HG03571 (cell line): ENCODE results near the gene ZKSCAN5.
A peak's percentile ranks its signal among the peaks of the same experiment; 100 is the strongest.

Experiments used
- ATAC-seq: cut with Tn5 transposase; IDR thresholded peaks from one replicate; pipeline ENCODE4 v1.9.1; 2021; ENCODE audit not compliant: unreplicated experiment

Gene ZKSCAN5

DNA sequence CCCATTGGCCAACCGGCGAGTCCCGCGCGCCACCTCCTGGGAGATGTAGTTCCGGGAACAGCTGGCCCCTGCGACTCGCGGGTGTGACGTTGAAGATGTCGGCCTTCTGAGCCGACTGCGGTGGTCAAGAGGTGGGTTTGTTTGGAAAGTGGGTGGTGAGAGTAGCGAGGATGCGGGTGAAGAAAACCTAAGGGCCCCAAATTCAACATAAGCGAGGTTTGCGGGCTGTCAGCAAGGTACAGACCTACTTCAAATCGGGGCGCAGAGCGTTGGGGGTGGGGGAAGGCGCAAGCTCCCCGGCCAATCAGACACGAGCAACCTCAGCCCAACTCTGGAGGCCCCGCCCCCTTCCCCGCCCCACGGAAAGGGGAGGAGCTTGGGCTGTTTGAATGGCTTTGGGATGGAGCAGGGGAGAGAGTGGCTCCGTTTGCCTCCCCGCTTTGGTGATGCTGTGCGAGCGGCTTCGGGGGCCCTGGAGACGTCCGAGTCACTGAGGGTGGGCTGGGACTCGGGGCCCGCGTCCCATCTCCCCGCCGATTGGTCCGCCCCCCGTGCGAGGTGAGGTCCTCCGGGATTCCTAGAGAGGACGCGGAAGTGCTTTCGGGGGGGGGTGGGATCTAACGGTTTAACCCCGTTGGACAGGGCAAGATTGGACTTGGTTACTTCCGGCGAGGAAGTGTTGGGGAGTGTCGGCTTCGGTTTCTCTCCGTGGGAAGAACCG is at the start of gene ZKSCAN5:
Gene ZKSCAN5, plus strand, starts transcription at position 60 of the 721 bp plus-strand sequence. CDS start 1,383 bp downstream, outside the sequence.
- peak; percentile 77 for ATAC-seq

GRCh38 chr7:99455874-99456273 is 48.6 kb upstream of the ZKSCAN5 start:
- no peak for ATAC-seq

DNA sequence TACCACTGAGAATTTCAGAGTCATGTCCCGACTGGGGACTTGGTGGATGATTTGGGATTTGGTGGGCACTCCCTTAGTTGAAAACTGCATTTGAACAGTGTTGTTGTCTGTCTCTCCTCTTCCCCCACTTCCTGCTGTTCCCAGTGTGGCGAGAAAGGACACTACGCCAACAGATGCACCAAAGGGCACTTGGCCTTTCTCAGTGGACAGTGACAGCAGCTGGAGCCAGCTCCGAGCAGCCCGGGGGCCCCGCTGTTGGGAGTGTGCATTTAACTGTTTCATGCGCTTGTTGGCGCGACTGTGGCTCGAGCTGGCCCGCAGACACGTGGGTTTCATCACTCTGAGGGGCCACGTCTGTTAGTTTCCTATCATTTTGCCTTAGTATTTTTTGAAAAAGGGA is 48.2 kb upstream of the ZKSCAN5 start:
- ATAC-seq, result no peak

- no peak for ATAC-seq
Measured at GRCh38 chr7:99457050-99457649, 47.3 kb upstream of the ZKSCAN5 start.

- ATAC-seq, result no peak
Measured at GRCh38 chr7:99457650-99458493, 46.6 kb upstream of the ZKSCAN5 start.

DNA sequence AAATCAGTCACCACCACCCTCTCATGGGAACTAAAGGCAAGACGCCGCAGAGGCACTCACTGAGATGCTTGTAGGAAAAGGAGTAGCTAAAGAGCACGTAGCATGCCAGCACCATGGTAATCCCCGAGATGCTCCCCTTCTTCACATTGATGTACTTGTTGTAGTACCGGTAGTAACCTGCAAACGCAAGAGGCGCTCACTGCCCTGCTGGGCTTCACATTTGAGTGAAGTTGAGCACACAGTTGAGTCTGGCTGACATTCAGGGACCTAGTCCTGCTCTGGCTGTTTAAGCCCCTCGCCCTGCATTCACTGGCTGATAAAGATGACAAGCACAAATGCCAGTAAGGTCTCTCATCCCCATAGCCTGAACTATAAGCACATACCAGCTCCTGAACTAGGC is 45.4 kb upstream of the ZKSCAN5 start:
- no peak for ATAC-seq

DNA sequence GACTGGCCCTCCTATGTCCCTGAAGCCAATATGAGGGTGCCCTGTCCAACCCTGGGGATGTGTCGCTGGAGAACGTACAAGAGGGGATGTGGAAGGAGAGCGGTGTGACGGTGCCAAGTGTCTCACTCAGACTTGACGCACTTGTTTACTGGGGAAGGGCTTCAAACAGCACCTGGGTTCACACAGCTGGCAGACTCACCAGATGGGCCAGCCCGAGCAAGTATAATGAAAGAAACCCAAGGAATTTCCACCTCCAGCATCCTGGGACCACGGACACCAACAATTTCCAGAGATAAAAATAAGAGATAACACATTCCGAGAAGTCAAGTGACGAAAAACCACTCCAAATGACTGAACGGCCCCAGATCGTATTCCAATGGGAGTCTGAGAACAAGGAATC is 43.8 kb upstream of the ZKSCAN5 start:
- no peak for ATAC-seq

- no peak for ATAC-seq
Measured at GRCh38 chr7:99461221-99461620, 43.2 kb upstream of the ZKSCAN5 start.

DNA sequence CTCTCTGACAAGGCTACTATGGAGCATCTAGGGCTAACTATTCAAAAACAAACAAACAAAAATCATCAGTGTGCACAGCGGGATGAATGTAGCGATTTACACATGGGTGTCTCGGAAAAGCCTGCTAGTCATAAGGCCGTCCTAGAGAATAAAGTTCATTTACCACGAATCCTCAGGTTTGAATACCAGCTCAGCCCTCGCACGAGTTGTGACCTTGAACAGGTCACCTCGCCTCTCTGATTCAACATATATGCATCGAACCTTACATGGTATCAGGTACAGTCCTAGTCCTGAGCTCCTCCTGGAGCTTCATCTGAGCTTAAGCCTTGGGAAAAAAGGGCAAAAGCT is 39.1 kb upstream of the ZKSCAN5 start:
- no peak for ATAC-seq

- no peak for ATAC-seq
Measured at GRCh38 chr7:99468336-99468918, 36.0 kb upstream of the ZKSCAN5 start.

DNA sequence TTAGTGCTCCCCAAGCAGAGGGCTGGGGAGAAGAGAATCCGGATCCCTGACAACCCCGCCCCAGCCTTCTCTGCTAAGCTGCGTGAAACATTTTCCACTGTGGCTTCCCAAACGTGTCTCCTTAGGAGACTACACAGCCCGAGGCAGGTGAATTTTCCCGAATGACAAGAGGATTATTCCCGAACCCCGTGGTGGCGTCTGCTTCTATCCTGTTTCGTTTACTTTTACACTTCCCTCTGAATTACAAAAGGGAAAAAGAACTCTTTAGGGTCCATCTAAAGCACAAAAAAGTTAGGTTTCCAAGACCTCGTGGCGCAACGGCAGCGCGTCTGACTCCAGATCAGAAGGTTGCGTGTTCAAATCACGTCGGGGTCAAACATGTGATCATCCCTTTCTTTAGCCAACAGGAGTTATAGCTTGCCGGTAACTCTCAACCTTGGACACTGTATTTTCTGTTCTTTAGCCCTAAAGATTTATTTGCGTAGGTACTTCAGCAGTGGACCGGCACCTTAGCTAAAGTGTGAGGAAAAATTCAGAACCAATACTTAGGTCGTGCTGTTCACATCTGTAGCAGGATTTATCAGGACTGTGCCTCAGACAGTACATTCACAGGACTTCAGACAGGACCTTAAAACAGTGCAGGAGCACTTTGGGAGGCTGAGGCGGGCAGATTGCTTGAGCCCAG is 34.9 kb upstream of the ZKSCAN5 start:
- no peak for ATAC-seq

DNA sequence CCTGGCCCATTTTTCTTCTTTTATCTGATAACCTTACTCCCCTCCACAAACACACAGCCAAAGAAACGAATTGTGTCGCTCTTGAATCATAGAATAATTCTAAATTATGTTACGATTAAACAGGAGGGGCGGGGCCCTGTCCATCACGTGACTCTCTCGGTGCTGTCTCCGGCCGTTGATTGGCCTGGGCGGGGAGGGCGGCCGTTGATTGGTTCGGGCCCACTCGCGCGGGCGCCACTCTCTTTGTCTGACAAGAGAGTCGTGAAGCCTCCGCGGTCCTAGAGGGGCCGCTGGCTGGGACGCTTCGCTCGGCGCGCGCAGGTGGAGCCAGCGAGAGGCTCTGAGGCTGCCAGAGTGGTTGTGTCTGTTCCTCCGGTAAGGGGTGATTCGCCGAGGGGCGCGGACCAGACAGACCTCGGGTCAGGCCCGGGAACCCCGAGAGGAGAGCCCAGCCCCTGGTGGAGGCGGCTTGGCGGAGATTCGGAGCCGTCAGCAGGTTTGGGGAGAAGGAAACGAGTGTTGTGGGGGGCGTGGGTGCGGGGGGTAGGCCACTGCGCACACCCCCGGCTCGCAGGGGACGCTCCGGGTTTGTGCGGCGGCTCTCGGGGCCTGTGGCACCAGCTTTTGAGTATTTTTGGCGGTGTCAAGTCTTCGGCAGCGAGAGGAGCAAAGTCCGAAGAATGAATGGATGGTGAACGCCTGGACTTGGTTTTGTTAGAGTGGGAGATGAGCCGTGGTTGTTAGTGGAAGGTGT is 31.7 kb upstream of the ZKSCAN5 start, which contains the start of gene ZNF789:
Gene ZNF789, plus strand, starts transcription at position 330 of the 754 bp plus-strand sequence. CDS start 3,567 bp downstream, outside the sequence.
- peak; percentile 94 for ATAC-seq

DNA sequence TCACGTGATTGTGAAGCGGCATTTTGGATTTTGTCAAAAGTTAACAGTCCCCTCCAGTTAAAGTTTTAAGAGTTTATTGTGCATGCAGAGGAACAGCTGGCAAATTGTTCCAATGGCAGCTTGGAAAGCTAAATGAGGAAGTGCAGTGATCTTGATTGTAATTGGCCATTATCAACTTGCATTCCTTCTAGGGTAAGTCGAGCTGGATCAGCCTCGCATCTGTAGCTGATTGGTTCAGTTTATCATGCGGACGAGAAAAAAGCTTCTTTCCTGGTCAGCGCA is 31.2 kb upstream of the ZKSCAN5 start:
- peak; percentile 15 for ATAC-seq

DNA sequence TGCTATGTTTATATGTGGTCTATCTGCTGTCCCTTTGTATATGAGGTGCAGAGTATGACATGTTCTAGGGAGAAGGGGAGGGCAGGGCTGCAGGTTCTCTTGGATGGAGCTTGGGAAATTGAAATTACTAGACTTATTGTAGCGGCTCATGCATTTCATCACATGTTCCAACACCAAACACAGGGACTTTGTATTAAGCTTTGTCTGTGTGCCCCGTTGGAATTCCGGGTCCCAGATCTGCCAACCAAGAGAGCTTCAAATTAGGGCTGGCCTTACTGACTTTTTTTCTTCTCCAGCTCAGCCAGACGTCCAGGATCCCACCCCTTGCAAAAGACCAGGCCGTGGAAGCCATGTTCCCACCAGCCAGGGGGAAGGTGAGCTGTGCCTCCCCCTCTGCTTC is 28.4 kb upstream of the ZKSCAN5 start:
- ATAC-seq, result no peak

DNA sequence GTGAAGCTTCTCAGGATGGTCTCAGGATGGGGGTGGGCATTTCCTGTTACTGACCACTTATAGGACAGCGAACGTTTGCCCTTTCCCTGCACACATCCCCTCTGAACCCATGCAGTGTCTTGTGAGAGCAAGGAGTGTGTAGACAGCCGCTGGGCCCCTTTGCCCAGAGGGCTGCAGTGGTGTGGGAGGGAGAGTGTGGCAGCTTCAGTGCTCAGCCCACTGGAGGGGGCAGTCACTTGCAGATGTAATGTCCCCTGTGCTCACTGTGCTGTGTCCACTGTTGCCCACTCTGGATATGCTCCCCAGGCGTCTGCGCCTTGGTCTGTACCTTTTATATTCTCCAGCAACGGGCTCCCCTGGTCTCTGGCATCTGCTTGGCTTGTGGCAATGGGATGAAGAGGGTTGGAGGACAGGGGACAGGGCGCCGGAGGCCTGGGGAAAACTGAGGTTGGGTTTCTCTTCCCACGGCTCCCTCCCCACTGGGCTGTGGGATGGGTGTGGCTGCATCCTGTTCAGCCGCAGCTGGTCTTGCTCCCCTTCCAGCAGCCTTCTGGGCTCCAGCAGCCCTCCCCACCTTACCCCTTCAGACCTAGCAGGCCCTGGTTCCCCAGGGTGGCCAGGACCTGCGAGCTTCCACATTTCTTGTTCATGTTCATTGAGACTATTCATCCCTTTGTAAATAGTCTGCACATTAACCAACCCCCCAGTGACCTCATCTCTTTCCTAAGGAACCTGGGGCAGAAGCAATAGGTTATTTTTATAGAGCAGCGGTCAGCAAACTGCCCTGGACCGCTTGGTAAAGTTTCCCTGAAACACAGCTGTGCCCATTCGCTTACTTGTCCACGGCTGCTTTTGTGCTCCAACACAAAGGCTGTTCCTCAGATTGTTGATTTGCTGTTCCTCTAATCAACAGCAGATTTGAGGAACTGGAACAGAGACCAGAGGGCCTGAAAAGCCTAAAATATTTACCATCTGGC is 25.7 kb upstream of the ZKSCAN5 start:
- no peak for ATAC-seq

DNA sequence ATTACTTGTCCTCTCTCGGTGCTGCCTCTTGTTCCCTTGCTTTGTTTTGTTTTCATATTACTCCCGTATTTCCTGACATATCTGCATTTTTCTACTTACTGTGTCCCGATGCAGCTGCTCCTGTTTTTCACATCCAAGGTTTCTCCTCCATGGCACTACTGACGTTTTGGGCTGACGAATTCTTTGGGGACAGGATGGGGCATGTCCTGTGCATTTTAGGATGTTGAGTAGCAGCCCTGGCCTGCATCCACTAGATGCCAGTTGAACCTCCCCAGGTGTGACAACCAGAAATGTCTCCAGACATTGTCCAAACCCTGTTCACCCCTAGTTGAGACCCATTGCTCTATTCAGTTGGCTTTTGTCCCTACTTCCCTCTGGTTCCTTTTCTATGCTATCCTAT is 19.4 kb upstream of the ZKSCAN5 start:
- ATAC-seq, result no peak

GRCh38 chr7:99489235-99489634 is 15.2 kb upstream of the ZKSCAN5 start:
- no peak for ATAC-seq

DNA sequence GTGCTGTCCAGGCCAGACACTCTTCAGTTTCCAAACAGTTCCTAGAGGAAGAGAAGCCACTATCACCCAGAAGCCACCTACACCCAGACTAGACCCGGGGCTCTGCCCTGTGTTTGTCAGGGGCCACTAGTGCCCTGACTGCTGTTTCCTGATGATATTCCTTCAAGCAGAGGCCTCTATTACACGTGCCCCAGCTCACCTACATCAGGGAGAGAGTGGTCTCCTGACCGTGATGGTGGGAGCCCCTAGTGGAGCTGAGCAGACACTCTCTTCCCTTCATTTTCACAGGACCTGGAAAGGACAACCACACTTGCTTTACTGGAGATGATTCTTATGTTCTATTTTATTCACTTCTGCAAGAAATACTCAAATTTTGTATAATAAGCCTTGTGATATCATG is 13.6 kb upstream of the ZKSCAN5 start:
- no peak for ATAC-seq

DNA sequence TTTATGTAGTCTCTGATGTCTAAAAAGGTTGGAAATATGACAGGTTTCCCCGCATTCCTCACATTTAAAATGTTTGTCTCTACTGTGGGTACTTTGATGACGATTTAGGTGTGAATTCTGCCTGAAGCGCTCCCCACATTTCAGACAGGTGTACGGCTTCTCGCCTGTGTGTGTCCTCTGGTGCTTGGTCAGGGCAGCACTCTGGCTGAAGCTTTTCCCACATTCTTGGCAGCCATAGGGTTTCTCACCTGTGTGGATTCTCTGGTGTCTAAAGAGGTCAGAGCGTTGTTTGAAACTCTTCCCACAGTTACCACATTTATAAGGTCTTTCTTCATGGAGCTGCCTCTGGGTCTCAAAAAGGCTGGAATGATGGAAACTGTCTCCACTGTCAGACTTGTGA is 10.6 kb upstream of the ZKSCAN5 start:
- ATAC-seq, result no peak
